NCI-H187 treated with DMSO at 0.1 percent for 48 hours (cell line): ENCODE data around the gene BABAM2.
"Not testable (repeated sequence)": the region's sequence is repeated elsewhere in the genome, so short reads cannot be mapped to it uniquely, and the experiment has no call there.

Experiments used
- DNase-seq: peaks from one replicate; lab custom pipeline; 2025; lab: John Stamatoyannopoulos, UW

BABAM2 gene

GRCh38 chr2:28360718-28361293 lies 470.3 kb downstream of the BABAM2 start:
- no peak for DNase-seq

DNA sequence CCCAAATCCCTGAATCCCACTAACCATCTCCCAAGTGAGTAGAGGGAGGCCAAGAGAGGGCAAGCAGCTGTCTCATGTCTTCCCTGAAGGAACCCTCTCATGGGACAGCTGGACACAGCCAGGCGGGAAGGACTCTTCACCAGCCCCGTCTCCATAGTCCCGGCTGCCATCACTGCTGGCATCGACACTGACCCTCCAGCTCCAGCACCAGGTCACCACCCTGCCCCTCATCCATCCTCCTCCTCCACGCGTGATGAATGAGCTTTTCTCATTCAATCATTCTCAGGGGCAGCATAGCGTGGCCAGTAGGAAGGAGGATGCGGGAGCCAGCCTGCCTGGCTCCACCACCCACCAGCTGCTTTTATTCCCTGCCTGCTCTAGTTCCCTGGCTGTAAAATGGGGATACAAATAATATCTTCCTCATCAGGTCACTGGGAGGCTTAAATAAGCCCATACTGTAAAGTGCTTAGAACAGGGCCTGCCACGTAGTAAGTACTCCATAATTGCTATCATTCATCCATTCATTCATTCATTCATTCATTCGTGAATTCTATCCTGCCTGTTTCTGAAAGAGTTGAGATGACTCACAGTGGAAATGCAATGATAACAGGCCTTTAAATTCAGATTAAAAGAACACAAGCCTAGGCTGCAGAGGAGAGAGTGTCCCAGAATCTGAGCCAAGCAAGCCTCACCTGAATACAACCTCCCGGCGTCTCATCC lies 471.6 kb downstream of the BABAM2 start:
- no peak for DNase-seq

GRCh38 chr2:28362991-28363521 lies 472.5 kb downstream of the BABAM2 start:
- no peak for DNase-seq

DNA sequence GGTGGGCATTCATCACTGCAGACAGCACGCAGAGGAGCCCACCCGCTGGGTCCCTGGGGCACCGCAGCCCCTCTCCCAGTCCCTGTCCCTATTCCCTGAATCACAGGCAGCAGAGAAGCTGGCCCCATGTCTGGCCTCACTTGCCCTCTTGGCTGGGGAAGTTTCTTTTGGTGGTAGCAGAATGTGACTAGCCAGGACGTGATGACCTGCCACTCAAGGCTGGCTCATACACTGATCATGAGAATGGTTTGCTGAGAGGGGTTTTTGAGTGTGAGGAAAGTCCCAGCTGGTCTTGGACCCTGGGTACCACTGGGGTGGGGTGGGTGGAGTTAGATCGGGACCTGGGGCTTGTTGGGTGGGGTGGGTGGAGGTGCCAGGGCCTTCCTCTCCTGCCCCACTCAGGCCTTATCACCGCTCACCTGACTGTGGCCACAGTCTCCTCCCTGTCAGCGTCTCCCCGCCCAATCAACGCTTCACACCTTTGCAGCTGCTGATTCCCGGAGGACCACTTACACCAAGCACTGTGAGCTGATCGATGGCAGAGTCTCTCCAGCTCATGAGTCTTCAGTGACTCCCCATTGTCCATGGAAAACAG lies 473.3 kb downstream of the BABAM2 start:
- DNase-seq: no peak

- DNase-seq: no peak
These were observed 474.1 kb downstream of the BABAM2 start for GRCh38 chr2:28364610-28365009.

DNA sequence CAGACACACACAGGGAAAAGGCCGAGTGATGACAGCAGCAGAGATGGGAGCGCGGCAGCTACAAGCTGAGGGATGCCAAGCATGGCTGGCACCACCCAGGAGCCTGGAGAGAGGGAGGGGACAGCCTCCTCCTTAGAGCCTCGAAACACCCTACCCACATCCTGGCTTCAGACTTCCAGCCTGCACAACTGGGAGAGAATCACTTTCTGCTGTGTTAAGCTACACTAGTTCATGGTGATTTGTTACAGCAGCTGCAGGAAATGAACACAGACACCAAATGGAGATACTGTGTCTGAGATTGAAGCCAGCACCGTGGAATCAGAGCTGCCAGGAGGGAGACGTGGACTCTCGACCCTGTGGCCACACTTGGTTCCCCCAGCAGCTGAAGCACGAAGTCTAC lies 474.6 kb downstream of the BABAM2 start:
- no peak for DNase-seq

DNA sequence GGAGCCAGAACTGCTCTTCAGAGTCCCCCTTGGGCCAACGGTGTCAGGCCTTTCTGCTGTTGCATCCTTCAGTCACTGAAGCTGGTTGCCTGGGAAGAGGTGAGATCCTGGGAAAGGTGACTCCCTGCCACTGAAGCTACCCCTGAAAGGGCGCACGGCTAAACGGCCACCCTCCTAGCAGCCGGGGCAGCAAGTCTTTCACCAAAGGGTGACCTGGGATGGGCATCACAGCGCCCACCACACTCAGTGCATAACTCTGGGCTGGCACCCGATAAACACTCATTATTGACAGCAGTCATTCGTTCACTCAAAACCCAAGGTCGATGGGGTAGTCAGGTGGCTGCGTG lies 475.6 kb downstream of the BABAM2 start:
- DNase-seq: no peak

DNA sequence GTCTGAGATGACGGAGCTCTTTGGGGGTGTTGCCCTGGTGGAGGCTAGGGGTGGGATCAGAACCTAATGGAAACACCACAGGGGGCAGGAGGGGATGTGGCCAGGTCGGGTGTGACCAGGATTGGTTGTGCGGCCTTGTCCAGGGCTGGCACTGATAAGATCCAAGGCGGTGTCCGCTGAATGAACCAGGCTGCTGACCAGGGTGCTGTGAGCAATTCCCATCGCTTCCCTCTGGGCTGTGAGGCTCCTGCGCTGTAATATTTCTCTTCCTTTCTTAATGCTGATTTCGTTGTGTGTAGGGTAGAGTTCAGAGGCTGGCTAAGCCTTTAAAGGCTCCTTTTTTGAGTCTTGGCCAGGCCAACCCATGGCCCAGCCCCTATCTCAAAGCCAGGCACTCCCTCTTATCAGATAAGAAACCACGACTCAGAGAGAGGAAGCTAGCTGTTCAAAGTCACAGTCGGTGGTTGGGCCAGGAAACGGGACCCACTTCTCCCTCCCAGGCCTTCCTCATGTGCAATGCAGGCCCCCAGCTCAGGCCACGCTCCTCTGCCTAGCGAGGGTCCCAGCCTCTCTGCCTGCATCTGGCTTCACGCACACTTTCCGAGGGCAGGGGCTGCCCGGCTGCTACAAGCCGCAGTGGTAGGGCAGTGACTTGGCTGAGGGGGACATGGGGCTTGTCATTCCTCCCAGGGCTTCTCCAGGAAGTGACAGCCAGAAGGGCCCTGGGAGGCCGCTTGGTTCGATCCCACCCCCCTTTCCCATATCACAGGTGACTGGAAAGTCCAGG lies 476.2 kb downstream of the BABAM2 start:
- DNase-seq: no peak

DNA sequence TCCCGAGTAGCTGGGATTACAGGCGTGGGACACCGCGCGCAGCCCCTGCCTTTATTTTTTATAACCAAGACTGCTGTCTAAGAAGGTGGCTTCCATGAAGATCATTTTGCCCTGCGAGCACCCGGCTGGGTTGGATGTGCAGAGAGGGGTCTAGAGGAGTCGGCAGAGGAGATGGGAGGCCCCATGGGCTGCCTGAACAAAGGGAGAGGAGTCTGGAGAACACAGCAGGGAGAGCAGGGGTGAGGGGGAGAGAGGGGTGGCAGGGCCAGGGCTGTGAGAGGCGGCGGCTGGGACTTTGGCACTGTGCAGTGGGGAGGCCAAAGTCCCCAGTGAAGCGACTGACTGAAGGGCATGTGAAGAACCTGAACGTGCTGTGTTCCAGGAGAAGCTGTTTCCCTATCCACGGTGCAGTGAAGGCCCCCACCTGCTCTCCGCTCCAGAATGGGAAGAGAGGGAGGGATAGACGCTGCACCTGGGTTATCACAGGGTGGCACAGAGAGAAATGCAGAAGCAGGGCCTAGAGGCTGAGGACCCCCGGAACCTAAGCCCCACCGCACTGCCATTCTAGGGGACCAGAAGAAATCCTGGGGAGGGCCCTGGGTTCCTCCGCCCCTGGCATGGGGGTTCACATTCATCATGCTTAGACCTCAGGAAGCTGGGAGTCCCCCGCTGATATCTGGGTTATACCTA lies 477.3 kb downstream of the BABAM2 start:
- DNase-seq: no peak

DNA sequence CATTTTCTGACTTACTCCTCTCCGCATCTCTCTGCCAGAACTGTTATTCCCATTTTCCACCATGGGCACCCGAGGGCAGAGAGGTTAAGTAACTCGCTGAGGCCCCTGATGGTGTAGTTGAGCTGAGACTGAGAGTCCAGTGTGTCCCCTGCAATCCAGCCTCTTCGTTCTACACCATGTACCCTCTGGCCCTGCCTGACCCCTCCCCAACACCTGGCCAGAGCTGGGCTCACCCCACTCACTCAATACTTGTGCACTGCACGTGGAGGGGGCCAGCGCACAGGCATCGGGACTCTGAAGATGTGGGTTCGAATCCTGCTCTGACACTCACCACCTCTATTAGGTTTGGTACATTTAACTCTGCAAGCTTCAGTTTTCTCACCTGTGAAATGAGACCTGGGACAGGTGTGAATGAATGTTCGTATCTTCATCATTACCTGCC lies 477.8 kb downstream of the BABAM2 start:
- no peak for DNase-seq

DNA sequence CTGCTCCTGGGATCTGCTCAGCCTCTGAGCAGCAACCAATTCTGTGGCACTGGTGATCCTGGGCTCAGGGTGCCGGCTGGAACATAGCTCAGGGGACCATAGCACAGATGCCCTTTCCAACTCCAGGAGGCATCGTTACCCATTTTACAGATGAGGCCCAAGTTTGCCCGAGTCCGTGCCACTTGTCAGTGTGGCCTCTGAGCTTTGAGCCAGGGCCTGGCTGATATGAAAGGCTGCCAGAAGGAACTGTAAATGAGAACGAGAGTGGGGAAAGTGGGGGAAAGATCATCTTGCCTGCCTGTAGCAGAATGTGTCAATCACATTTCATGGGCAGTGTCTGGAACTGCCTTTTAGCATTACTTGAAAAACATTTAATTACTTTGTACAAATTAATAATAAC lies 478.8 kb downstream of the BABAM2 start:
- DNase-seq: no peak

GRCh38 chr2:28370354-28370753 lies 479.8 kb downstream of the BABAM2 start:
- DNase-seq: no peak

- DNase-seq: not testable (repeated sequence)
These were observed 481.2 kb downstream of the BABAM2 start for GRCh38 chr2:28371728-28372127.

DNA sequence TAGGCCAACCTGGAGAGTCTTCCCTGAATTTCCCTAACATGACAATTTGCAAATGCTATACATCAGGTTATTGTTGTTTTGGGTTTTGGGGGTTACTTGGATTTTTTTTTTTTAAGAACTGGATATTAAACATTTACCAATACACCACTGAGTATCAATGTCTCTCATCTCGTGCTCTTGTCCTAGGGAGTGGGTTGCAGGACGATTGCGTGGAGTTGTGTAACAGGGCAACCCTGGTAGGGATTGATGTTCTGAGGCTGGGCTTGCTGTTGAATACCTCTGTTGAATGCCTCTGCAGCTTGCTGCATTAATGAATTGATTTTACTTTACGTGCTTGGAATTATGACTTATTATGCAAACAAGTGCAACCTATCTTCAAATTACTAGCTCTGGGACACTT lies 483.3 kb downstream of the BABAM2 start:
- no peak for DNase-seq

- DNase-seq: no peak
These were observed 483.8 kb downstream of the BABAM2 start for GRCh38 chr2:28374331-28374730.

GRCh38 chr2:28375236-28375635 lies 484.7 kb downstream of the BABAM2 start:
- no peak for DNase-seq

GRCh38 chr2:28375742-28376631 lies 485.5 kb downstream of the BABAM2 start:
- DNase-seq: no peak

GRCh38 chr2:28377195-28377816 lies 486.8 kb downstream of the BABAM2 start:
- DNase-seq: no peak

DNA sequence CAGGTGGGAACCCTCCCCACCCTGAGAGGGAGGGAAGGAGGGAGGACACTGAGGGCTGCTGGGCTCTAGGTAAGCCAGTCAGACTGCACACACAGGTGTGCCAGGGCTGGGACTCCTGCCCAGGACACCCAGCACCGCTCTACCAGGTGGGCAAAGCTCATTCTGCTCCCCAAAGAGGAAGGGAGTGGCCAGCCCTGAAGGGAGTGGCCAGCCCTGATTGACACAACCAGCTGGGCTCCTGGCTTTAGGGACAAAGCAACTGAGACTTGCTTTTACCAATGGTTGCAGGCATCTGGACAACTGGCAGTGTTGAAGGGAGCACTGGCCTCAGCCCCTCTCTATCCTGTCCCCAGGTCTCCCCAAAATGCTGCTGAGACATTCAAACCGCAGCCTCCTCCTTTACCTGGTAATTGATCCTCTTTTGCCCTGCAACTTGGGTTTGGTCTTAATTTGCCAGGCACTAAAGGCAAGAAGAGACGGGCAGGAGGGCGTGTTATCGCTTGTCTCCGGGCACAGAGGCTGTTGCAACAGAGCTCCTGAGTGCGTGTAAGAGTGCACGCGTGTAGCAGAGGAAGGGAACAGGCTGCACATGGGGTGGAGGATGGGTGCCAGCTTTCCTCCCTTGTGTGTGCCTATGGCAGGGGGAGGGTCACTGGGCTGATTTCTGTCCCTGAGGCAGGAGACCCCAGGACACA lies 487.6 kb downstream of the BABAM2 start:
- no peak for DNase-seq
